Measurements from ENCODE around the gene FCRL5. TPM values are rescaled to one million over a fixed set of nuclear protein-coding genes. Genes with fewer than 3 reads are reported as not detected.

The FCRL5 gene
- total and polyA plus RNA-seq, 2 donors from 2014 or later, result 10.3 TPM; not detected in 1

DNA sequence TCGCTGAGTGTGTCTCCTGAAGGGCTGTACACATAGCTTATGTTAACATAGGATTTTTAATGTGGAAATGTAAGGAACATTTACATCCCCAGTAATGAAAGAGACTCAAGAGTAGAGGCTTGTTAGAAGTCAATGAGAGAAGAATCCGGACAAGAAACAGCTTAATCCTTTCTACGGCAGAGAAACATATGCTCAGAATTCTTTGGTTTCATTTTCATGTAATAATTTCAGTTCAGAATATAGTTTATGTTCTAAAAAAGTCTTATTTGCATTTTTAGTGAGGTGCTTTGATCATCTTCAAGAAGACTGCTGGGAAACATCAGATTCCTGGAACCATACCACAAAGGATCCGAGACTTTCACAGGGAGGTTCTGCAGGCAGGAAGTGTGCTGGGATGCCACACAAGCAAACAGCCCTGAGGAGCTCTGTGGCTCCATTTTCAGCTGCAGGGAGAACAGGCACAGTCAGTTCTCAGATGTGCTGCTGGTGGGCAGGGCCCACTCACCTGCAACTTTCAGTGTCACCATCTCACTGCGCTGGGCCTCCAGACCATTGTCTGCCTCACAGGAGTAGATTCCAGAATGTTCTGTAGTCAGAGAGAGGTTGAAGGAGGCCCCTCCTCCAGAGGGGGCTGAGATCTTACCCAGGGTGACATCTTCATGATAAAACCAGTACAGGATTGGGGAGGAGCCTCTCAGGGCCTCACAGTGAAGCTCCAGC lies 28.4 kb downstream of the FCRL5 start:
- Histone ChIP-seq H3K36me3 (ENCODE audit: control insufficient read depth in 2 of 3, insufficient read depth in 3 of 3, low read length in 3 of 3) (no peaks in the 10 kb centered on the region), H3K4me1 (ENCODE audit: control insufficient read depth in 2 of 3, insufficient read depth in 2 of 3, low read depth in 1 of 3, low read length in 3 of 3) (no peaks in the 10 kb centered on the region), H3K9ac (ENCODE audit: low read length in 3 of 3) (no peak overlapping the region), H3K9me3 (ENCODE audit: control insufficient read depth in 2 of 3, insufficient read depth in 1 of 3, low read length in 3 of 3) (no peaks in the 10 kb centered on the region), H3K27ac (ENCODE audit: low read depth in 2 of 2, low read length in 2 of 2) (no peak overlapping the region), H3K4me3 (ENCODE audit: low read length in 3 of 3) (no peak overlapping the region), H3K27me3 (ENCODE audit: control insufficient read depth, insufficient read depth, low read length) (no peaks in the 10 kb centered on the region)
- intact Hi-C loops (cut with DNase I), result no loop called here
- FAIRE-seq, result no peak
- TF ChIP-seq, protein P1, sequence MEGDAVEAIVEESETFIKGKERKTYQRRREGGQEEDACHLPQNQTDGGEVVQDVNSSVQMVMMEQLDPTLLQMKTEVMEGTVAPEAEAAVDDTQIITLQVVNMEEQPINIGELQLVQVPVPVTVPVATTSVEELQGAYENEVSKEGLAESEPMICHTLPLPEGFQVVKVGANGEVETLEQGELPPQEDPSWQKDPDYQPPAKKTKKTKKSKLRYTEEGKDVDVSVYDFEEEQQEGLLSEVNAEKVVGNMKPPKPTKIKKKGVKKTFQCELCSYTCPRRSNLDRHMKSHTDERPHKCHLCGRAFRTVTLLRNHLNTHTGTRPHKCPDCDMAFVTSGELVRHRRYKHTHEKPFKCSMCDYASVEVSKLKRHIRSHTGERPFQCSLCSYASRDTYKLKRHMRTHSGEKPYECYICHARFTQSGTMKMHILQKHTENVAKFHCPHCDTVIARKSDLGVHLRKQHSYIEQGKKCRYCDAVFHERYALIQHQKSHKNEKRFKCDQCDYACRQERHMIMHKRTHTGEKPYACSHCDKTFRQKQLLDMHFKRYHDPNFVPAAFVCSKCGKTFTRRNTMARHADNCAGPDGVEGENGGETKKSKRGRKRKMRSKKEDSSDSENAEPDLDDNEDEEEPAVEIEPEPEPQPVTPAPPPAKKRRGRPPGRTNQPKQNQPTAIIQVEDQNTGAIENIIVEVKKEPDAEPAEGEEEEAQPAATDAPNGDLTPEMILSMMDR (IDR thresholded peaks at IDR 0.05; ENCODE audit: borderline replicate concordance, extremely low read depth, insufficient read depth), result no peak
- DNase-seq, result no peak

GRCh38 chr1:157521056-157521455 lies 31.3 kb downstream of the FCRL5 start:
- intact Hi-C loops (cut with DNase I), result no loop called here
- H3K4me1 ChIP-seq (ENCODE audit: control insufficient read depth in 2 of 3, insufficient read depth in 2 of 3, low read depth in 1 of 3, low read length in 3 of 3), result no peaks in the 10 kb centered on the region
- no peak overlapping the region for H3K9ac ChIP-seq (ENCODE audit: low read length in 3 of 3)
- H3K27me3 ChIP-seq (ENCODE audit: control insufficient read depth, insufficient read depth, low read length), result no peaks in the 10 kb centered on the region
- DNase-seq (no peak), FAIRE-seq (no peak)
- TF ChIP-seq, protein P1 (IDR thresholded peaks at IDR 0.05; ENCODE audit: borderline replicate concordance, extremely low read depth, insufficient read depth), result no peak
- no peak overlapping the region for H3K27ac ChIP-seq (ENCODE audit: low read depth in 2 of 2, low read length in 2 of 2)
- no peaks in the 10 kb centered on the region for H3K36me3 ChIP-seq (ENCODE audit: control insufficient read depth in 2 of 3, insufficient read depth in 3 of 3, low read length in 3 of 3)
- H3K9me3 ChIP-seq (ENCODE audit: control insufficient read depth in 2 of 3, insufficient read depth in 1 of 3, low read length in 3 of 3), result no peaks in the 10 kb centered on the region
- H3K4me3 ChIP-seq (ENCODE audit: low read length in 3 of 3), result no peak overlapping the region

DNA sequence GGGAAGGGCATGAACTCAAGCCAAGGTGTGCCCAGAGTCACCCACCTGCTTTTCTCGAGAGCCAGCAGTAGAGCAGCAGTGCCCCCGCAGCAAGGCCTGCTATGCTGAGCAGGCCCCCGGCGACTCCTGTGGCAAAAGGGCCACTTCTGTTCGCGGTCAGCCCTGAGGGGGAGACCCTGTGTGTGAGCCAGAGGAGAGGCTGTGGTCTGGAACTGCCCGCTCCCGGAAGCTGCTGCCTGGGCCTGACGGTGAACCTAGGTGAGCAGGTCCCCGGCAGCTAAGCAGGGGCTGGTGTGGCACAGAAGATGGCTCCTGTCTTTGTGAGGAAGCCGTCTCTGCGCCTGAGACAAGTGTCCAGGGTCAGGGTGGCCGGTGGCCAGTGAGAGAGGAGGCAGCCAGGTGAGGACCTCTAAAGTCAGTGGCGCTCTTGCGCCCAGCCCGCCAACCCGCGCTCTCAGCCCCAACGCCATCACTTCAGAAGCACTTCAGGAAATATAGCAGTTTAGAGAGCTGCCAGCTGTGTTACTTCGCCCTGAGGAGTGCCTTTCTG lies 31.9 kb downstream of the FCRL5 start:
- DNase-seq (no peak), FAIRE-seq (no peak)
- no peak overlapping the region for H3K27ac ChIP-seq (ENCODE audit: low read depth in 2 of 2, low read length in 2 of 2)
- intact Hi-C loops (cut with DNase I), result no loop called here
- H3K4me3 ChIP-seq (ENCODE audit: low read length in 3 of 3), result no peak overlapping the region
- TF ChIP-seq, protein P1 (IDR thresholded peaks at IDR 0.05; ENCODE audit: borderline replicate concordance, extremely low read depth, insufficient read depth), result no peak
- H3K36me3 ChIP-seq (ENCODE audit: control insufficient read depth in 2 of 3, insufficient read depth in 3 of 3, low read length in 3 of 3), result no peaks in the 10 kb centered on the region
- no peak overlapping the region for H3K9ac ChIP-seq (ENCODE audit: low read length in 3 of 3)
- no peaks in the 10 kb centered on the region for H3K9me3 ChIP-seq (ENCODE audit: control insufficient read depth in 2 of 3, insufficient read depth in 1 of 3, low read length in 3 of 3)
- no peaks in the 10 kb centered on the region for H3K4me1 ChIP-seq (ENCODE audit: control insufficient read depth in 2 of 3, insufficient read depth in 2 of 3, low read depth in 1 of 3, low read length in 3 of 3)
- H3K27me3 ChIP-seq (ENCODE audit: control insufficient read depth, insufficient read depth, low read length), result no peaks in the 10 kb centered on the region
